ENCODE results near the gene FSTL4. TPM values are rescaled to one million over a fixed set of nuclear protein-coding genes. Genes with fewer than 3 reads are reported as not detected.

The FSTL4 gene
- total and polyA plus RNA-seq, 2 of the 4 experiments (the other 2 are of a cell fraction) = 0.18 TPM; not detected in 1

DNA sequence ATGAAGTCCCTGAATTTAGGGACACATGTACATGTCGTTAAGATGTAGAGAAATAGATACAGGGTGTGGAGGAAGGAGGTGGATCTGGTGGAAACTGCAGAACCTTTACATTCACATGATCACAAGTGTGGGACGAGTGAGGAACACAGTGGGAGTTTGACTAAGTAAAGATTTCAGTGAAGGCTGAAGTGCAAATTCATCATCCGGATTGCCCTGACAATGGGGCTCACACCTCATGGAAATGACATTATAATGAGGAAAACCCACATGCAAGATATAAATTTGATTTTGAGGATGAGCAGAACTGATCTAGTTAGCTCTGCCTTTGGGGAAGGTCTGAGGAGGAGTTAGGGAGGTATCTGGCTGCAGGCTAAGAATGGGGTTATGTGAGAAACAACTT, 173.9 kb downstream of the FSTL4 start:
- ChIA-PET CTCF (interaction anchor here (2.4 kb wide), 1 partner anchor 15 kb away, joined by 7 read pairs; no protein-coding TSS in a partner anchor), POLR2A (ENCODE audit: unreplicated experiment) (no interaction called here)
- intact Hi-C loops (cut with micrococcal nuclease) = no loop called here
- H3K23ac ChIP-seq (ENCODE audit: low read depth, low read length) = no peak overlapping the region
- H2BK120ac ChIP-seq (ENCODE audit: low read depth, low read length) = no peak overlapping the region
- no peaks in the 10 kb centered on the region for H3K4me1 ChIP-seq (ENCODE audit: control insufficient read depth, insufficient read depth, low read length)
- H3K56ac ChIP-seq (ENCODE audit: extremely low read depth, insufficient read depth, low read length) = no peak overlapping the region
- no peaks in the 10 kb centered on the region for H3K9me1 ChIP-seq (ENCODE audit: insufficient read depth, low read length)
- H2BK5ac ChIP-seq (ENCODE audit: low read depth, low read length, poor library complexity, severe bottlenecking) = no peak overlapping the region
- H3K36me3 ChIP-seq (ENCODE audit: control insufficient read depth, insufficient read depth, low read length) = no peaks in the 10 kb centered on the region
- H3K27ac ChIP-seq (ENCODE audit: insufficient read depth, low read length) = no peak overlapping the region
- no peak overlapping the region for H3K4ac ChIP-seq (ENCODE audit: low read depth, low read length)
- H4K8ac ChIP-seq (ENCODE audit: low read depth in 2 of 2, low read length in 2 of 2) = no peak overlapping the region
- H3K18ac ChIP-seq (ENCODE audit: low read depth, low read length) = no peak overlapping the region
- no peaks in the 10 kb centered on the region for H3K79me1 ChIP-seq (ENCODE audit: low read depth in 1 of 2, low read length in 2 of 2)
- H3K9me3 ChIP-seq (ENCODE audit: control insufficient read depth, insufficient read depth, low read length) = no peaks in the 10 kb centered on the region
- no peak overlapping the region for H3K9ac ChIP-seq (ENCODE audit: low read depth, low read length)
- BruUV-seq (replicated peaks) = no TSS peak
- no peak overlapping the region for H3K4me2 ChIP-seq (ENCODE audit: low read depth, low read length)
- H4K20me1 ChIP-seq (ENCODE audit: insufficient read depth, low read length) = no peaks in the 10 kb centered on the region
- no peak for ATAC-seq (ENCODE audit: low read depth)
- H2BK15ac ChIP-seq (ENCODE audit: low read depth, low read length) = no peak overlapping the region
- no peak overlapping the region for H2AK5ac ChIP-seq (ENCODE audit: low read depth, low read length)
- dilution Hi-C loops (cut with HindIII; ENCODE audit: low sequenced_read_pairs, unreplicated experiment) = no loop called here
- H3K4me3 ChIP-seq (ENCODE audit: insufficient read depth, low read depth, low read length) = no peak overlapping the region
- no peak overlapping the region for H2AK9ac ChIP-seq (replicated peaks; ENCODE audit: low read depth, low read length, poor library complexity)
- WGBS, 2 experiments (ENCODE audit: extremely low coverage in 2 of 2, insufficient read length in 1 of 2) = no CpG with 5 or more reads among the region's 3 CpGs
- in situ Hi-C loops (cut with MboI; ENCODE audit: low sequenced_read_pairs) = no loop called here
- H2BK20ac ChIP-seq (ENCODE audit: low read depth, low read length) = no peak overlapping the region
- no peak overlapping the region for H2AFZ ChIP-seq (replicated peaks; ENCODE audit: low read length, poor library complexity)
- H4K5ac ChIP-seq (ENCODE audit: low read depth, low read length) = no peak overlapping the region
- DNase-seq = no peak
- peaks cover 2% of the 10 kb centered on the region; the same call in 1 of the 2 replicates for H3K27me3 ChIP-seq (ENCODE audit: control insufficient read depth, insufficient read depth, low read length)
- no peak overlapping the region for H4K91ac ChIP-seq (ENCODE audit: insufficient read depth, low read depth, low read length)
- TF ChIP-seq MXI1 (IDR thresholded peaks at IDR 0.05; ENCODE audit: borderline replicate concordance, low read depth, low read length) (no peak), NFE2L2 (IDR thresholded peaks at IDR 0.05; ENCODE audit: low read depth, low read length) (no peak), RFX5 (IDR thresholded peaks at IDR 0.05; ENCODE audit: low read depth, low read length) (no peak), CEBPB (IDR thresholded peaks at IDR 0.05; ENCODE audit: low read depth, low read length) (no peak), SMC3 (IDR thresholded peaks at IDR 0.05; ENCODE audit: low read depth, low read length) (no peak), MAZ (IDR thresholded peaks at IDR 0.05; ENCODE audit: borderline replicate concordance, low read depth, low read length) (no peak), RAD21 (IDR thresholded peaks at IDR 0.05; ENCODE audit: low read length) (no peak), BHLHE40 (IDR thresholded peaks at IDR 0.05; ENCODE audit: low read depth, low read length) (no peak), CHD1 (IDR thresholded peaks at IDR 0.05; ENCODE audit: low read depth, low read length) (no peak)
- TF ChIP-seq, protein P1, sequence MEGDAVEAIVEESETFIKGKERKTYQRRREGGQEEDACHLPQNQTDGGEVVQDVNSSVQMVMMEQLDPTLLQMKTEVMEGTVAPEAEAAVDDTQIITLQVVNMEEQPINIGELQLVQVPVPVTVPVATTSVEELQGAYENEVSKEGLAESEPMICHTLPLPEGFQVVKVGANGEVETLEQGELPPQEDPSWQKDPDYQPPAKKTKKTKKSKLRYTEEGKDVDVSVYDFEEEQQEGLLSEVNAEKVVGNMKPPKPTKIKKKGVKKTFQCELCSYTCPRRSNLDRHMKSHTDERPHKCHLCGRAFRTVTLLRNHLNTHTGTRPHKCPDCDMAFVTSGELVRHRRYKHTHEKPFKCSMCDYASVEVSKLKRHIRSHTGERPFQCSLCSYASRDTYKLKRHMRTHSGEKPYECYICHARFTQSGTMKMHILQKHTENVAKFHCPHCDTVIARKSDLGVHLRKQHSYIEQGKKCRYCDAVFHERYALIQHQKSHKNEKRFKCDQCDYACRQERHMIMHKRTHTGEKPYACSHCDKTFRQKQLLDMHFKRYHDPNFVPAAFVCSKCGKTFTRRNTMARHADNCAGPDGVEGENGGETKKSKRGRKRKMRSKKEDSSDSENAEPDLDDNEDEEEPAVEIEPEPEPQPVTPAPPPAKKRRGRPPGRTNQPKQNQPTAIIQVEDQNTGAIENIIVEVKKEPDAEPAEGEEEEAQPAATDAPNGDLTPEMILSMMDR (conservative IDR thresholded peaks at IDR 0.05; ENCODE audit: low read depth, low read length) = no peak
- TF ChIP-seq, protein P2, sequence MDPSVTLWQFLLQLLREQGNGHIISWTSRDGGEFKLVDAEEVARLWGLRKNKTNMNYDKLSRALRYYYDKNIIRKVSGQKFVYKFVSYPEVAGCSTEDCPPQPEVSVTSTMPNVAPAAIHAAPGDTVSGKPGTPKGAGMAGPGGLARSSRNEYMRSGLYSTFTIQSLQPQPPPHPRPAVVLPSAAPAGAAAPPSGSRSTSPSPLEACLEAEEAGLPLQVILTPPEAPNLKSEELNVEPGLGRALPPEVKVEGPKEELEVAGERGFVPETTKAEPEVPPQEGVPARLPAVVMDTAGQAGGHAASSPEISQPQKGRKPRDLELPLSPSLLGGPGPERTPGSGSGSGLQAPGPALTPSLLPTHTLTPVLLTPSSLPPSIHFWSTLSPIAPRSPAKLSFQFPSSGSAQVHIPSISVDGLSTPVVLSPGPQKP (IDR thresholded peaks at IDR 0.05; ENCODE audit: borderline replicate concordance, low read depth, low read length) = no peak
- no peak overlapping the region for H3K14ac ChIP-seq (replicated peaks; ENCODE audit: low read depth, low read length)

Data from IMR-90 (cell line).